SJCRH30 (cell line): ENCODE measurements around the gene TCEAL4. TPM values are rescaled to one million over a fixed set of nuclear protein-coding genes. Genes with fewer than 3 reads are reported as not detected.
A peak's percentile ranks its signal among the peaks of the same experiment; 100 is the strongest.

Experiments used
- DNase-seq, 2 experiments: peaks; one replicate each; pipeline ENCODE4 v3.0.0-alpha.2; 2015 to 2020
- H3K27ac ChIP-seq: fragments of 250-450 bp; sonication (Bioruptor Pico); 2 replicates; pipeline ENCODE4 v1.5.1; 2020; ENCODE audit warnings: mild to moderate bottlenecking, moderate library complexity
- H3K27me3 ChIP-seq: fragments of 250-450 bp; sonication (Bioruptor Pico); 2 replicates; pipeline ENCODE4 v1.5.1; 2020; ENCODE audit warnings: mild to moderate bottlenecking, moderate library complexity
- H3K36me3 ChIP-seq: fragments of 250-450 bp; sonication (Bioruptor Pico); 2 replicates; pipeline ENCODE4 v1.5.1; 2020; ENCODE audit warnings: mild to moderate bottlenecking, moderate library complexity
- H3K4me1 ChIP-seq: fragments of 250-450 bp; sonication (Bioruptor Pico); 2 replicates; pipeline ENCODE4 v1.5.1; 2020; ENCODE audit warnings: mild to moderate bottlenecking, moderate library complexity
- H3K4me3 ChIP-seq: fragments of 250-450 bp; sonication (Bioruptor Pico); 2 replicates; pipeline ENCODE4 v1.5.1; 2020; ENCODE audit warnings: mild to moderate bottlenecking, moderate library complexity
- H3K9me3 ChIP-seq: fragments of 250-450 bp; sonication (Bioruptor Pico); replicated peaks from 2 replicates; pipeline ENCODE4 v1.5.1; 2020; ENCODE audit warnings: mild to moderate bottlenecking, moderate library complexity
- total RNA-seq: library from RNA; depleted of rRNA; stranded (reverse); fragments of >200 nt; shearing (Covaris generic); gene quantifications from 2 replicates; pipeline ENCODE4 v1.2.3, GENCODE V29; 2014; rRNA removed

Gene TCEAL4
- 98.4 and 112 TPM in 2 replicates for total RNA-seq

GRCh38 chrX:103585411-103586313, at the start of gene TCEAL4:
Gene TCEAL4 (plus strand): TSS chrX:103585515. CDS start chrX:103586676, 1,161 bp downstream.
- peak within 1 kb of the TSS; percentile 64 for H3K27ac ChIP-seq
- peak; percentile 71 to 73 for DNase-seq
- H3K4me1 ChIP-seq, result 0 out of 2 replicates have a peak, but pooled peaks cover 3% of the 10 kb centered on the region
- H3K9me3 ChIP-seq, result no peaks in the 10 kb centered on the region
- H3K36me3 ChIP-seq, result peaks cover 14% of the 10 kb centered on the region
- H3K27me3 ChIP-seq, result no peaks in the 10 kb centered on the region
- H3K4me3 ChIP-seq, result peak within 1 kb of the TSS; percentile 75

- Histone ChIP-seq H3K27me3 (0 out of 2 replicates have a peak, but pooled peaks cover 2% of the 10 kb centered on the region), H3K36me3 (no peaks in the 10 kb centered on the region), H3K4me3 (no peak overlapping the region), H3K9me3 (no peaks in the 10 kb centered on the region), H3K4me1 (no peaks in the 10 kb centered on the region; the same call in 1 of the 2 replicates), H3K27ac (no peak overlapping the region)
- DNase-seq, result no peak
Observed at GRCh38 chrX:103536071-103536470, 49.2 kb upstream of the TCEAL4 start.

- H3K4me3 ChIP-seq, result no peak overlapping the region
- DNase-seq, result no peak
- H3K36me3 ChIP-seq, result no peaks in the 10 kb centered on the region
- no peak overlapping the region for H3K27ac ChIP-seq
- no peaks in the 10 kb centered on the region for H3K27me3 ChIP-seq
- H3K9me3 ChIP-seq, result no peaks in the 10 kb centered on the region
- H3K4me1 ChIP-seq, result no peaks in the 10 kb centered on the region; the same call in 1 of the 2 replicates
Observed at GRCh38 chrX:103536732-103537131, 48.6 kb upstream of the TCEAL4 start.

- H3K4me1 ChIP-seq, result no peaks in the 10 kb centered on the region; the same call in 1 of the 2 replicates
- no peaks in the 10 kb centered on the region for H3K27me3 ChIP-seq
- H3K36me3 ChIP-seq, result no peaks in the 10 kb centered on the region
- H3K4me3 ChIP-seq, result no peak overlapping the region
- no peak for DNase-seq
- no peak overlapping the region for H3K27ac ChIP-seq
- H3K9me3 ChIP-seq, result no peaks in the 10 kb centered on the region
Observed at GRCh38 chrX:103537871-103538387, 47.4 kb upstream of the TCEAL4 start.

GRCh38 chrX:103538728-103539127, 46.6 kb upstream of the TCEAL4 start:
- Histone ChIP-seq H3K4me3 (no peak overlapping the region), H3K27me3 (no peaks in the 10 kb centered on the region), H3K9me3 (no peaks in the 10 kb centered on the region), H3K36me3 (no peaks in the 10 kb centered on the region), H3K4me1 (no peaks in the 10 kb centered on the region; the same call in 1 of the 2 replicates), H3K27ac (no peak overlapping the region)
- DNase-seq, result no peak

- Histone ChIP-seq H3K27ac (no peak overlapping the region), H3K36me3 (no peaks in the 10 kb centered on the region), H3K27me3 (no peaks in the 10 kb centered on the region), H3K4me1 (no peaks in the 10 kb centered on the region), H3K4me3 (no peak overlapping the region), H3K9me3 (no peaks in the 10 kb centered on the region)
- DNase-seq, result no peak
Observed at GRCh38 chrX:103539695-103540094, 45.6 kb upstream of the TCEAL4 start.

- no peak overlapping the region for H3K27ac ChIP-seq
- H3K36me3 ChIP-seq, result no peaks in the 10 kb centered on the region
- H3K4me1 ChIP-seq, result no peaks in the 10 kb centered on the region
- no peak overlapping the region for H3K4me3 ChIP-seq
- no peaks in the 10 kb centered on the region for H3K9me3 ChIP-seq
- peak in 1 of 2 experiments; percentile 16 for DNase-seq
- H3K27me3 ChIP-seq, result no peaks in the 10 kb centered on the region
Observed at GRCh38 chrX:103540145-103540544, 45.2 kb upstream of the TCEAL4 start.

GRCh38 chrX:103549916-103550315, 35.4 kb upstream of the TCEAL4 start:
- no peak for DNase-seq
- no peaks in the 10 kb centered on the region for H3K27me3 ChIP-seq
- H3K4me3 ChIP-seq, result no peak overlapping the region
- no peak overlapping the region for H3K27ac ChIP-seq
- no peaks in the 10 kb centered on the region for H3K9me3 ChIP-seq
- no peaks in the 10 kb centered on the region; the same call in 1 of the 2 replicates for H3K4me1 ChIP-seq
- no peaks in the 10 kb centered on the region for H3K36me3 ChIP-seq

GRCh38 chrX:103550415-103551051, 34.8 kb upstream of the TCEAL4 start:
- Histone ChIP-seq H3K4me3 (no peak overlapping the region), H3K27me3 (no peaks in the 10 kb centered on the region), H3K36me3 (no peaks in the 10 kb centered on the region), H3K4me1 (no peaks in the 10 kb centered on the region; the same call in 1 of the 2 replicates), H3K27ac (no peak overlapping the region), H3K9me3 (no peaks in the 10 kb centered on the region)
- DNase-seq, result no peak

- no peak overlapping the region for H3K27ac ChIP-seq
- no peak overlapping the region for H3K4me3 ChIP-seq
- DNase-seq, result no peak
- peaks cover 6% of the 10 kb centered on the region for H3K4me1 ChIP-seq
- no peaks in the 10 kb centered on the region for H3K27me3 ChIP-seq
- H3K36me3 ChIP-seq, result no peaks in the 10 kb centered on the region
- no peaks in the 10 kb centered on the region for H3K9me3 ChIP-seq
Observed at GRCh38 chrX:103552236-103552635, 33.1 kb upstream of the TCEAL4 start.

- DNase-seq, result no peak
- peaks cover 12% of the 10 kb centered on the region for H3K4me1 ChIP-seq
- no peak overlapping the region for H3K27ac ChIP-seq
- H3K36me3 ChIP-seq, result no peaks in the 10 kb centered on the region
- no peaks in the 10 kb centered on the region for H3K9me3 ChIP-seq
- H3K27me3 ChIP-seq, result no peaks in the 10 kb centered on the region
- no peak overlapping the region for H3K4me3 ChIP-seq
Observed at GRCh38 chrX:103554687-103555424, 30.5 kb upstream of the TCEAL4 start.

- Histone ChIP-seq H3K36me3 (no peaks in the 10 kb centered on the region), H3K9me3 (no peaks in the 10 kb centered on the region), H3K4me3 (no peak overlapping the region), H3K27me3 (no peaks in the 10 kb centered on the region), H3K4me1 (peaks cover 12% of the 10 kb centered on the region), H3K27ac (peak overlapping the region; percentile 5; the same call in 1 of the 2 replicates)
- DNase-seq, result peak; percentile 53 to 74
Observed at GRCh38 chrX:103556963-103557612, 28.2 kb upstream of the TCEAL4 start.

GRCh38 chrX:103560256-103560655, 25.1 kb upstream of the TCEAL4 start:
- H3K9me3 ChIP-seq, result no peaks in the 10 kb centered on the region
- peaks cover 12% of the 10 kb centered on the region for H3K4me1 ChIP-seq
- H3K27me3 ChIP-seq, result no peaks in the 10 kb centered on the region
- DNase-seq, result no peak
- no peak overlapping the region for H3K4me3 ChIP-seq
- no peak overlapping the region for H3K27ac ChIP-seq
- no peaks in the 10 kb centered on the region for H3K36me3 ChIP-seq

- no peak overlapping the region for H3K4me3 ChIP-seq
- H3K27ac ChIP-seq, result no peak overlapping the region
- peaks cover under 1% of the 10 kb centered on the region; the same call in 1 of the 2 replicates for H3K4me1 ChIP-seq
- H3K9me3 ChIP-seq, result no peaks in the 10 kb centered on the region
- DNase-seq, result no peak
- H3K27me3 ChIP-seq, result no peaks in the 10 kb centered on the region
- H3K36me3 ChIP-seq, result no peaks in the 10 kb centered on the region
Observed at GRCh38 chrX:103562801-103563200, 22.5 kb upstream of the TCEAL4 start.
